PC-9 (cell line): ENCODE data around the gene GYPC. TPM values are rescaled to one million over a fixed set of nuclear protein-coding genes. Genes with fewer than 3 reads are reported as not detected.

Experiments
- BruUV-seq: library from RNA; stranded (reverse); fragments of 400-500 nt; replicated peaks from 2 replicates; lab custom pipeline; 2021; lab: Mats Ljungman, UMichigan
- CTCF ChIA-PET: fragments of 300-600 bp; sonication (Branson Sonifier 250); formaldehyde crosslinking; loops from one replicate; lab custom pipeline; 2022; ENCODE audit warnings: antibody characterized with exemption; lab: Charles Lee
- POLR2A ChIA-PET: fragments of 300-600 bp; sonication (Branson Sonifier 250); formaldehyde crosslinking; loops from one replicate; lab custom pipeline; 2022; ENCODE audit warnings: antibody characterized with exemption; ENCODE audit not compliant: unreplicated experiment; lab: Charles Lee
- DNase-seq, 2 experiments: peaks; one replicate each; pipeline versions ENCODE4 v3.0.0 to v3.0.0-alpha.2; 2015 to 2022; ENCODE audit warnings: mixed read lengths in 1 of 2
- H2AFZ ChIP-seq: fragments of 200-600 bp; sonication (generic); 2 replicates; pipeline ENCODE4 v1.8.1; 2017; ENCODE audit warnings: antibody characterized with exemption
- H3F3A ChIP-seq: fragments of 200-600 bp; sonication (generic); 2 replicates; pipeline ENCODE4 v1.8.1; 2017; ENCODE audit warnings: antibody characterized with exemption, mild to moderate bottlenecking, low read depth; ENCODE audit not compliant: insufficient read depth
- H3K27ac ChIP-seq: fragments of 200-600 bp; sonication (generic); 2 replicates; pipeline ENCODE4 v1.6.1; 2016; ENCODE audit warnings: mixed run types
- H3K27me3 ChIP-seq: fragments of 200-600 bp; sonication (generic); 2 replicates; pipeline ENCODE4 v1.6.1; 2016; ENCODE audit warnings: low read depth, mixed run types; ENCODE audit not compliant: insufficient read depth
- H3K36me3 ChIP-seq: fragments of 200-600 bp; sonication (generic); 2 replicates; pipeline ENCODE4 v1.6.1; 2016; ENCODE audit warnings: low read depth, mixed run types
- H3K4me1 ChIP-seq: fragments of 200-600 bp; sonication (generic); replicated peaks from 2 replicates; pipeline ENCODE4 v1.6.1; 2016; ENCODE audit warnings: mixed run types; ENCODE audit not compliant: insufficient read depth
- H3K4me2 ChIP-seq: fragments of 200-600 bp; sonication (generic); 2 replicates; pipeline ENCODE4 v1.6.1; 2017; ENCODE audit warnings: mixed run types
- H3K4me3 ChIP-seq: fragments of 200-600 bp; sonication (generic); 2 replicates; pipeline ENCODE4 v1.6.1; 2016; ENCODE audit warnings: mixed run types
- H3K79me2 ChIP-seq: fragments of 200-600 bp; sonication (generic); 2 replicates; pipeline ENCODE4 v1.6.1; 2017; ENCODE audit warnings: low read depth, mixed run types
- H3K9me2 ChIP-seq: fragments of 200-600 bp; sonication (generic); 2 replicates; pipeline ENCODE4 v1.8.1; 2017; ENCODE audit warnings: mild to moderate bottlenecking; ENCODE audit not compliant: insufficient read depth
- H3K9me3 ChIP-seq: fragments of 200-600 bp; sonication (generic); 2 replicates; pipeline ENCODE4 v1.8.1; 2016; ENCODE audit warnings: low read depth; ENCODE audit not compliant: insufficient read depth
- H4K20me1 ChIP-seq: fragments of 200-600 bp; sonication (generic); 2 replicates; pipeline ENCODE4 v1.8.1; 2017; ENCODE audit not compliant: insufficient read depth
- EZH2 ChIP-seq: fragments of 200-600 bp; sonication (generic); IDR thresholded peaks from 2 replicates; pipeline ENCODE4 v1.8.0; 2017; ENCODE audit warnings: antibody characterized with exemption, low read depth
- intact Hi-C: fragments of 100-400 bp; cut with micrococcal nuclease; formaldehyde crosslinking; loops from one replicate; pipeline ENCODE4 v1.10.0; 2022; ENCODE audit not compliant: unreplicated experiment
- total RNA-seq: library from RNA; stranded (reverse); gene quantifications from 2 replicates; pipeline ENCODE4 v1.2.3, GENCODE V29; 2021
- TF ChIP-seq, protein P1 (sequence below): fragments of 200-600 bp; sonication (generic); conservative IDR thresholded peaks from 2 replicates; pipeline ENCODE4 v1.6.1; 2017; ENCODE audit warnings: mixed run types, antibody characterized with exemption, mild to moderate bottlenecking, moderate library complexity

Gene GYPC
- total RNA-seq, 1 experiment from 2014 or later = not detected

DNA sequence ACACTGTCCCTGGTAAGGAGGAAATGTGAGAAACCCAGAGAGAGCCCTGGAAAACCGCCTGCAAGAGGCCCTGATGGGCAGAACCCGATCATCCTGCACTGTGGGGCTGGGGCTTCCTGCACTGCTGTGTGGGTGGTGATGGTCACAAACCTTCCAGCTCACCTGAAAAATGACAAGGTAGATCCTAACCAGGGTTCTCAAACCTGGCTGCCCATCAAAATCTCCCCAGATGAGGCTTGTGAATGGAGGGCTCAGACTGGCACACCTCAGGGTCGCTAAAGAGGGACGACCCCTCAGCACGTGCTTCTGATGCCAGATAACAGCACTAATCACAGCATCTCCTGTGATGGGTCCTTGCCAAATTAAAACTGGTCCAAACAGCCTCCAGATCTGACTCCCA, 74.7 kb downstream of the GYPC start:
- no peak for DNase-seq
- CTCF ChIA-PET = no interaction called here
- Histone ChIP-seq H3K4me3 (no peak overlapping the region), H3K9me2 (no peaks in the 10 kb centered on the region), H3K4me1 (no peaks in the 10 kb centered on the region), H3F3A (no peaks in the 10 kb centered on the region), H3K27ac (no peak overlapping the region), H3K9me3 (no peaks in the 10 kb centered on the region), H4K20me1 (no peaks in the 10 kb centered on the region), H3K79me2 (no peaks in the 10 kb centered on the region), H3K27me3 (peaks cover 38% of the 10 kb centered on the region), H3K4me2 (no peak overlapping the region), H3K36me3 (no peaks in the 10 kb centered on the region), H2AFZ (no peak overlapping the region)
- POLR2A ChIA-PET = no interaction called here
- no TSS peak for BruUV-seq
- TF ChIP-seq, protein P1, sequence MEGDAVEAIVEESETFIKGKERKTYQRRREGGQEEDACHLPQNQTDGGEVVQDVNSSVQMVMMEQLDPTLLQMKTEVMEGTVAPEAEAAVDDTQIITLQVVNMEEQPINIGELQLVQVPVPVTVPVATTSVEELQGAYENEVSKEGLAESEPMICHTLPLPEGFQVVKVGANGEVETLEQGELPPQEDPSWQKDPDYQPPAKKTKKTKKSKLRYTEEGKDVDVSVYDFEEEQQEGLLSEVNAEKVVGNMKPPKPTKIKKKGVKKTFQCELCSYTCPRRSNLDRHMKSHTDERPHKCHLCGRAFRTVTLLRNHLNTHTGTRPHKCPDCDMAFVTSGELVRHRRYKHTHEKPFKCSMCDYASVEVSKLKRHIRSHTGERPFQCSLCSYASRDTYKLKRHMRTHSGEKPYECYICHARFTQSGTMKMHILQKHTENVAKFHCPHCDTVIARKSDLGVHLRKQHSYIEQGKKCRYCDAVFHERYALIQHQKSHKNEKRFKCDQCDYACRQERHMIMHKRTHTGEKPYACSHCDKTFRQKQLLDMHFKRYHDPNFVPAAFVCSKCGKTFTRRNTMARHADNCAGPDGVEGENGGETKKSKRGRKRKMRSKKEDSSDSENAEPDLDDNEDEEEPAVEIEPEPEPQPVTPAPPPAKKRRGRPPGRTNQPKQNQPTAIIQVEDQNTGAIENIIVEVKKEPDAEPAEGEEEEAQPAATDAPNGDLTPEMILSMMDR = no peak
- TF ChIP-seq EZH2 = no peak
- intact Hi-C loops = no loop called here

DNA sequence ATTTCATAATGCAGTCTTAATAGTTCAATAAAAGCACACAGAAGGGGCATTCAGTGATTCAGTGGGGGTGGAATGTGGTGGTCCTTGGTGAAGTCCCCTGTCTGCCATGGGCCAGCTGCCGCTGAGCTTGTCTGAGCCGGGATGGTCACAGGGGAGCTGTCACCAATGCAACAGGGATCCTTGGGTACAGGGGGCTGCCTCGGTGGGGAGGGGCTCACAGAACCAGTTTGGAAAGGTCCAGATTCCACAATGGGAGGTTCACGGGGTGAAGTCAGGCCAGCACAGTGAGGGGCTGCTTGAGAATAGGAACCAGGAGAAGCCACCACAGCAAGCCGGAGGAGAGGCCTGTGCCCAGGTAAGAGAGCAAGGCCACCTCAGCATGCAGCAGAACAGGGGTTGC, 75.4 kb downstream of the GYPC start:
- Histone ChIP-seq H2AFZ (no peak overlapping the region), H3K27ac (no peak overlapping the region), H4K20me1 (no peaks in the 10 kb centered on the region), H3K4me3 (no peak overlapping the region), H3K9me2 (no peaks in the 10 kb centered on the region), H3K79me2 (no peaks in the 10 kb centered on the region), H3K27me3 (peaks cover 44% of the 10 kb centered on the region), H3K4me2 (no peak overlapping the region), H3K36me3 (no peaks in the 10 kb centered on the region), H3F3A (no peaks in the 10 kb centered on the region), H3K4me1 (no peaks in the 10 kb centered on the region), H3K9me3 (no peaks in the 10 kb centered on the region)
- POLR2A ChIA-PET = no interaction called here
- no peak for DNase-seq
- no peak for TF ChIP-seq EZH2
- TF ChIP-seq, protein P1 = no peak
- intact Hi-C loops = no loop called here
- CTCF ChIA-PET = no interaction called here
- BruUV-seq = no TSS peak

DNA sequence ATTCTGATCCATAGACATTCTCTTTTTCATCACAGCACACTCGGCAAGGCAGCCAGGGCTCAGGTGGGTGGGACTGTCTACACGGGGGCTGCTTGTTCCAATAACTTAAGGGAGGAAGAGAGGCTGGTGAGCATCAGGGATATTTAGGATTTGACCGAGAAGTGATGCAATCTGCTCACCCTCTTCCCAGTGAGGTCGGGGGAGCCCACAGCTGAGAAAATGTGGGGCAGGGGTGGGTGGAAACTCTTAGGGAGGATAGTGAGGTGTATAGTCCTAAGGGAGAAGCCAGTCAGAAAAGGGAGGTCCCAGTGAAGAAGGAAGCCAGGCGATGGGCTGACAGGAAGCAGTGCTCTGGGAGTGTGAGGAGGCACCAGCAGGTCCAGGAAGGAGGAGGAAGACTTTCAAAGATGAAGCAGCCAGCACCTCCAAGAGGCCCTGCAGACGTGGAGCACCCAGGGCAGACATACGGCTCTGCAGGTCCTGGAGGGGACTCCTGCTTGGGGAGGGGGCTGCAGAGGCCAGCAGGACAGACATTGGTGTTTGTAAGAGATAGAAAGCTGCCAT, 76.8 kb downstream of the GYPC start:
- Histone ChIP-seq H3K4me3 (no peak overlapping the region), H2AFZ (no peak overlapping the region), H3K36me3 (no peaks in the 10 kb centered on the region), H3F3A (no peaks in the 10 kb centered on the region), H4K20me1 (no peaks in the 10 kb centered on the region), H3K27me3 (peaks cover 55% of the 10 kb centered on the region), H3K4me2 (no peak overlapping the region), H3K79me2 (no peaks in the 10 kb centered on the region), H3K4me1 (no peaks in the 10 kb centered on the region), H3K9me3 (no peaks in the 10 kb centered on the region), H3K9me2 (no peaks in the 10 kb centered on the region), H3K27ac (no peak overlapping the region)
- BruUV-seq = no TSS peak
- ChIA-PET POLR2A (no interaction called here), CTCF (no interaction called here)
- intact Hi-C loops = no loop called here
- DNase-seq = no peak
- TF ChIP-seq, protein P1 = no peak
- TF ChIP-seq EZH2 = no peak
